ENCODE results near the gene MUTYH. TPM values are rescaled to one million over a fixed set of nuclear protein-coding genes. Genes with fewer than 3 reads are reported as not detected.

The MUTYH gene
- total RNA-seq, 4 donors from 2014 or later = 6.4 to 17.0 (median 10.3) TPM

- TF ChIP-seq CTCF (IDR thresholded peaks at IDR 0.05; ENCODE audit: low read depth) = no peak
Observed at GRCh38 chr1:45317166-45317565, 23.1 kb downstream of the MUTYH start.

- no peak for TF ChIP-seq CTCF (IDR thresholded peaks at IDR 0.05; ENCODE audit: low read depth)
Observed at GRCh38 chr1:45314266-45314665, 26.0 kb downstream of the MUTYH start.

GRCh38 chr1:45306905-45307304, 33.3 kb downstream of the MUTYH start:
- TF ChIP-seq CTCF (IDR thresholded peaks at IDR 0.05; ENCODE audit: low read depth) = no peak

DNA sequence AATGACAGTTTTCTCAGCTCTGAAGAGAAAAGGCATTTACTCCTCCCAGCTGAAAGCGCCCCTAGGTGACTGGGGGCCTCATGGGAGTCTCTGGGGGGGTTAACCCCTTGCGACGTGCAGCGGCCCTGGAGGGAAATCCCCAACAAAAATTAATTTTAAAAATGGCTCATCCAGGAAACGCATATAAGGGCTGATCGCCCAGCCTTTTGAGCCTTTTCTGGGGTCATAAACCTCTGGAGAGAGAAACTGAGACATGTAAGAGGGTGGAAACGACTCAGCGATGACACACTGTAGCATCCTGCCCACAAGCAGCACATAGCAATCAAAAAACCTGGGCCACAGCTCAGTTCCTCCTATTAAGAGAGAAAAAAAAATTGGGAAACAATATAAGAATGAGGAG, 33.9 kb downstream of the MUTYH start:
- TF ChIP-seq CTCF (IDR thresholded peaks at IDR 0.05; ENCODE audit: low read depth) = no peak

DNA sequence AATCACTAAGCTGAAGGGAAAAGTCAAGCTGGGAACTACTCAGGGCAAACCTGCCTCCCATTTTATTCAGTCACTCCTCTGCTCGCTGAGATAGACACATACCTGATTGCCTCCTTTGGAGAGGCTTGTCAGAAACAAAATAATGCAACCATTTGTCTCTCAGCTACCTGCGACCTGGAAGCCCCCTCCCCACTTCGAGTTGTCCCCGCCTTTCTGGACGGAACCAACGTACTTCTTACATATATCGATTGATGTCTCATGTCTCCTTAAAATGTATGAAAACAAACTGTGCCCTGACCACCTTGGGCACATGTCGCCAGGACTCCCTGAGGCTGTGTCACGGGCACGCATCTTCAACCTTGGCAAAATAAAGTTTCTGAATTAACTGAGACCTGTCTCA, 35.0 kb downstream of the MUTYH start:
- no peak for TF ChIP-seq CTCF (IDR thresholded peaks at IDR 0.05; ENCODE audit: low read depth)

DNA sequence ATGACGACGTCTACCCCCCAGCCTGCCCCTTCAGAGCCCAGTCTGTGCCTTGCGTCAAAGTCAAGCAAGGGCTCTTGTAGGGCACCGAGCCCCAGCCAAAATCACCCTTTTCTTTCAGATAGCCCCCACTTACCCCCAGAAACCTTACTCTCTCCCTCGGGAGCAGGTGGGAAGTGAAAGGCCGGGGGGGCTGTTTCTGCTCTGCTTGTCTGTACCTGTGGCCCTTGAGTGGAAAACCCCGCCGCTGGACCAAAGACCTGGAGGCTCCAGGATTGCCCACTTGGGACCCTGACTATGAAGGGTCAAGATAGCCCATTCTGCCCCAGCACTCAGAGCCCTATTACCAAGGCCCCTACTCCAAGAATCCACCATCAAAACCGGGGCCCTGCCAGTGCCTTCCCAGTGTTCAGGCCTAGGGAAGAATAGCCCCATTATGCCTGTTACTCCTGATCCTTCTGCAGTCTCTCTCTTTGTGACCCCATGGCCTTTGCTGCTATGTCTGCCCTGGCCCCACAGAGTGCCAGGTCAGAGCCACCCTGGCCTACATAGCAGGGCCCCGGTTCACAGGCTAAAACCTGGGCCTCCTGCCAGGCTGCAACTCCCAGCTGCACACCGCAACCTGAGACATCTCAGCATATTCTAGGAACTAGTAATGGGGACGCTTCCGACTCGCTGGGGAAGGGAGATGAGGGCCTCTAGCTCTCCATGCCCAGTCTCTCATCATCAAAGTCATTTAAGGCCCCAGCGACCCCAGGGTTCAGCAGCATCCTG, 35.7 kb downstream of the MUTYH start:
- TF ChIP-seq CTCF (IDR thresholded peaks at IDR 0.05; ENCODE audit: low read depth) = no peak

GRCh38 chr1:45303520-45304310, 36.5 kb downstream of the MUTYH start:
- no peak for TF ChIP-seq CTCF (IDR thresholded peaks at IDR 0.05; ENCODE audit: low read depth)

Measured in subcutaneous adipose tissue (tissue), 4 donors.